BJ (cell line): ENCODE measurements around the gene GNG4. TPM values are rescaled to one million over a fixed set of nuclear protein-coding genes. Genes with fewer than 3 reads are reported as not detected.
"Not testable (repeated sequence)": the region's sequence is repeated elsewhere in the genome, so short reads cannot be mapped to it uniquely, and the experiment has no call there.

Experiments
- CTCF ChIA-PET: fragments of 350-600 bp; formaldehyde crosslinking; extraction: SDS; loops from one replicate; lab custom pipeline; 2021; ENCODE audit warnings: antibody characterized with exemption, inconsistent platforms; lab: Yijun Ruan, JAX
- POLR2A ChIA-PET: fragments of 300-600 bp; sonication (Branson Sonifier 250); formaldehyde crosslinking; extraction: SDS; loops from one replicate; lab custom pipeline; 2021; ENCODE audit warnings: antibody characterized with exemption; lab: Charles Lee
- DNase-seq: peaks from one replicate; pipeline ENCODE4 v3.0.0-alpha.2; 2011; ENCODE audit warnings: low read depth
- H3K27me3 ChIP-seq: 2 replicates; pipeline ENCODE4 v1.6.0; 2011; ENCODE audit warnings: low read length; ENCODE audit not compliant: control insufficient read depth, insufficient read depth
- H3K36me3 ChIP-seq: 2 replicates; pipeline ENCODE4 v1.5.1; 2011; ENCODE audit warnings: low read length; ENCODE audit not compliant: control insufficient read depth, insufficient read depth
- H3K4me3 ChIP-seq: 2 replicates; pipeline ENCODE4 v1.5.1; 2011; ENCODE audit warnings: low read depth, mild to moderate bottlenecking, control low read depth, low read length
- polyA plus RNA-seq: library from polyadenylated mRNA; depleted of rRNA; stranded (reverse); fragments of >200 nt; gene quantifications from 2 replicates; pipeline ENCODE4 v1.2.3, GENCODE V29; 2011
- TF ChIP-seq, protein P1 (sequence below): IDR thresholded peaks from 2 replicates; pipeline ENCODE4 v1.5.1; 2011; ENCODE audit warnings: low read depth, mild to moderate bottlenecking, control low read depth, inconsistent platforms, low read length, moderate library complexity; ENCODE audit not compliant: insufficient read depth

Gene GNG4
- polyA plus RNA-seq, 1 experiment, result 0.09 TPM

DNA sequence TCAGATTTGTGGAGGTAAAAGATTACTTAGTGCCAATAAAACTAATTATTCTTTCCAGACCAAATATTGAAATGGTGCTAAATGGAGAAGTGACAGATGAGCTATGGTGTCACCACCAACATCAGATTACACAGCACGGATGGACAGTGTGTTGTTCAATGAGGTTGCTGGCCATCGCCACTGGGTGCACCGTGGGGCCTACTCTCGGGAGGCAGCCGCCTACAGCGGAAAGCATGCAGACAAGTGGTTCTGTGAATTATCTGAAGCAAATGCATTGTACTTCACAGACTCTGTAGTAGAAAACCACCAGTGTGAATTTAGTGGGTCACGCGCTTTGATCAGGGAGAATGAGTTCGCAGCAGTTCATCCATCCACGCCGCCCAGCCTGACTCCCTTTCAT is 42.3 kb downstream of the GNG4 start:
- ChIA-PET POLR2A (no interaction called here), CTCF (interaction anchor here (0.8 kb wide), 1 partner anchor 9 kb away, joined by 3 read pairs; no protein-coding TSS in a partner anchor)

DNA sequence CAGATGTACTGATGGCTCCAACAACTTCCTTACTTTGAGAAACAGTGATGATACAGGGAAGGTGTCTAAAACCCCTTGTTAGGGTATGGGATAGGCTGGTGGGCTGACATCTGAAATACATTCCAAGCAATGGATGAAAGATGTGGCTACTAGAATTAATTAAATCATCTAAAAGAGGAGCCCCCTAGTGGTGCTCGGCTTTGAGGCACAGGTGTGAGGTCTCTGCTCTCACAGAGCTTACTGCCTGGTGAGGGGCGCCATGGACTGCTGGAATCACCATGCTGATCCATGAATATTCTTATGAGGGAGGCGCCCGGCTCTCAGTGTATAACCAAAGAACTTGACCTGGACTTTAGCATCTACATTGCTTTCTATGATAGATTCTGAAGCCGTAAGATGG is 48.5 kb downstream of the GNG4 start:
- H3K4me3 ChIP-seq, result no peak overlapping the region
- no peak for DNase-seq
- TF ChIP-seq, protein P1, sequence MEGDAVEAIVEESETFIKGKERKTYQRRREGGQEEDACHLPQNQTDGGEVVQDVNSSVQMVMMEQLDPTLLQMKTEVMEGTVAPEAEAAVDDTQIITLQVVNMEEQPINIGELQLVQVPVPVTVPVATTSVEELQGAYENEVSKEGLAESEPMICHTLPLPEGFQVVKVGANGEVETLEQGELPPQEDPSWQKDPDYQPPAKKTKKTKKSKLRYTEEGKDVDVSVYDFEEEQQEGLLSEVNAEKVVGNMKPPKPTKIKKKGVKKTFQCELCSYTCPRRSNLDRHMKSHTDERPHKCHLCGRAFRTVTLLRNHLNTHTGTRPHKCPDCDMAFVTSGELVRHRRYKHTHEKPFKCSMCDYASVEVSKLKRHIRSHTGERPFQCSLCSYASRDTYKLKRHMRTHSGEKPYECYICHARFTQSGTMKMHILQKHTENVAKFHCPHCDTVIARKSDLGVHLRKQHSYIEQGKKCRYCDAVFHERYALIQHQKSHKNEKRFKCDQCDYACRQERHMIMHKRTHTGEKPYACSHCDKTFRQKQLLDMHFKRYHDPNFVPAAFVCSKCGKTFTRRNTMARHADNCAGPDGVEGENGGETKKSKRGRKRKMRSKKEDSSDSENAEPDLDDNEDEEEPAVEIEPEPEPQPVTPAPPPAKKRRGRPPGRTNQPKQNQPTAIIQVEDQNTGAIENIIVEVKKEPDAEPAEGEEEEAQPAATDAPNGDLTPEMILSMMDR, result peak; percentile 46
- H3K36me3 ChIP-seq, result no peaks in the 10 kb centered on the region
- 0 out of 2 replicates have a peak, but pooled peaks cover 2% of the 10 kb centered on the region for H3K27me3 ChIP-seq
- ChIA-PET CTCF (interaction anchor here (0.9 to 3.2 kb wide), 13 partner anchors 8 to 159 kb away, joined by 3 to 15 read pairs (median 4); no protein-coding TSS in a partner anchor), POLR2A (no interaction called here)

More for the DNA sequence above, 42.3 kb downstream of the GNG4 start:
- Histone ChIP-seq H3K4me3 (no peak overlapping the region), H3K36me3 (no peaks in the 10 kb centered on the region), H3K27me3 (peaks cover 2% of the 10 kb centered on the region)
- no peak for DNase-seq
- TF ChIP-seq, protein P1, result no peak

DNA sequence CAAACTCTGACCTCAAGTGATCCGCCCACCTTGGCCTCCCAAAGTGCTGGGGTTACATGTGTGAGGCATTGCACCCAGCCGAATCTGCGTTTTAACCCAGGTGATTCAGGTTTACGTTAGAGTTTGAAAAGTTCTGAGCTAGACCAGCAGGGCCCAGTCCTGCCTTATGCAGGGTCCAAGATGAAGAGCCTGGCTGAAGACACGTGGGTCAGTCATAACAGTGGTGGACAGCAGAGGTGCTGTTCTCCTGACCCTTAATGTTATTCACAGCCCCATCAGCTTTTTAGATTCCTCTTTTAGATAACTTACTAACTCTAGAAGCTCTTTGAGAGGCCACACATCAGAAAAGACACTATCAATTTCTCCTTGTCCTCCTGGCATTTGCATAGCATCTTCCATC is 50.0 kb downstream of the GNG4 start:
- H3K36me3 ChIP-seq, result no peaks in the 10 kb centered on the region
- 0 out of 2 replicates have a peak, but pooled peaks cover 2% of the 10 kb centered on the region for H3K27me3 ChIP-seq
- TF ChIP-seq, protein P1, result no peak
- no peak overlapping the region for H3K4me3 ChIP-seq
- CTCF ChIA-PET, result interaction anchor here (1.1 to 3.4 kb wide), 7 partner anchors 10 to 184 kb away, joined by 3 to 14 read pairs (median 4); no protein-coding TSS in a partner anchor
- DNase-seq, result no peak
- POLR2A ChIA-PET, result no interaction called here

DNA sequence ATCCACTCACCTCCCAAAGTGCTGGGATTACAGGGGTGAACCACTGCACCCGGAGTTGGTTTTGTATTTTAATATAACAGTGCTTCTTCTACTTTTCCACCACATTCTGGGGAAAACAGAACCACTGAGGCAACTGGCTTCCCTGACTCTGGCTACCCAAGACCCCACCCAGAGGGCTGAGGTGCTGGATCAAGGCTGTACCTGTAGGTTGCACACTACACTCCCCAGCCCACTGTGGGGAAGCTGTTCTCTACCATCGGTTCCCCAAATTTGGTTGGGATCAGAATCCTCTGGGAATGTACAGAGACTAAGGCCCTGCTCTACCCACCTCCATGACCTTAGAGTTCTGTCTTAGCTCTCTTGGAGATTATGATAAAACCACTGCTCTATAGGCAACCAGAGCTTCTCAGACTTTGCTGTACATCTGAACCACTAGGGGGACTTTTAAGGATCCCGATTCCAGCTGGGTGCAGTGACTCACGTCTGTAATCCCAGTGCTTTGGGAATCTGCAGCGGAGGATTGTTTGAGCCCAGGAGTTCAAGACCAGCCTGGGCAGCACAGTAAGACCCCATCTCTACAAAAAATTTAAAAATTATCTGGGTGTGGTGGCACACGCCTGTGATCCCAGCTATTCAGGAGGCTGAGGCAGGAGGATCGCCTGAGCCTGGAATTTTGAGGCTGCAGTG is 51.6 kb downstream of the GNG4 start:
- CTCF ChIA-PET, result interaction anchor here (0.6 to 3.4 kb wide), 16 partner anchors 9 to 962 kb away, joined by 3 to 14 read pairs (median 4); no protein-coding TSS in a partner anchor
- DNase-seq, result no peak
- Histone ChIP-seq H3K4me3 (no peak overlapping the region), H3K36me3 (no peaks in the 10 kb centered on the region), H3K27me3 (no peaks in the 10 kb centered on the region)
- TF ChIP-seq, protein P1, result peak; percentile 51
- POLR2A ChIA-PET, result no interaction called here

DNA sequence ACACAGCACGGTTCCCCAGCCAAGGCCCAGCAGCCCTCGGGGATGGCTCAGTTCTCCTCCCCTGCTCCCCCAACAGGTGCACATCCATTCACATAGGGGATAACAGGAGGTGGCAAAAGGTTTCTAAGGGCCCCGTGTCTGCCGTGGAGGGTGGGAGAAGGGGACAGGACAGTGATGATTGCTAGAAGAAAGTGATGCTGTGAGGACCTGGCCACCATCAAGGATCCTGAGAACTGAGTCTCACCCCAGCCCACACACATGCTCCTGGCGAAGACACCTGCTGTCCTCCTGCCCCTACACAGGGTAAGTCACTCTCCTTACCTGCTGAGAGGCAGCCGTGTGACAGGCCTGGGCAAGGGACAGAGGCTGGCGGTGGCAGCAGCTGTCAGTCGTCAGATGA is 54.5 kb downstream of the GNG4 start:
- DNase-seq, result no peak
- POLR2A ChIA-PET, result no interaction called here
- CTCF ChIA-PET, result no interaction called here

DNA sequence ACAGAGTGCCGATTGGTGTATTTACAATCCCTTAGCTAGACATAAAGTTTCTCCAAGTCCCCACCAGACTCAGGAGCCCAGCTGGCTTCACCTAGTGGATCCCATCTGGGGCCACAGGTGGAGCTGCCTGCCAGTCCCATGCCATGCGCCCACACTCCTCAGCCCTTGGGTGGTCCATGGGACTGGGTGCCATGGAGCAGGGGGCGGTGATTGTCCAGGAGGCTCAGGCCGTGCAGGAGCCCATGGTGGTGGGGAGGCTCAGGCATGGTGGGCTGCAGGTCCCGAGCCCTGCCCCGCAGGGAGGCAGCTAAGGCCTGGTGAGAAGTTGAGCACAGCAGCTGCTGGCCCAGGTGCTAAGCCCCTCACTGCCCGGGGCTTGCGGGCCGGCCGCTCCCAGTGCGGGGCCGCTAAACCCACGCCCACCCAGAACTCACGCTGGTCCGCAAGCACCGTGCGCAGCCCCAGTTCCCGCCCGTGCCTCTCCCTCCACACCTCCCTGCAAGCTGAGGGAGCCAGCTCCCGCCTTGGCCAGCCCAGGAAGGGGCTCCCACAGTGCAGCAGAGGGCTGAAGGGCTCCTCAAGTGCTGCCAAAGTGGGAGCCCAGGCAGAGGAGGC is 55.2 kb downstream of the GNG4 start:
- H3K36me3 ChIP-seq, H3K4me3 ChIP-seq, H3K27me3 ChIP-seq, POLR2A ChIA-PET, CTCF ChIA-PET, DNase-seq: not testable (repeated sequence)

More for the DNA sequence above, 54.5 kb downstream of the GNG4 start:
- peaks cover 3% of the 10 kb centered on the region; the same call in 1 of the 2 replicates for H3K27me3 ChIP-seq
- H3K36me3 ChIP-seq, result no peaks in the 10 kb centered on the region
- H3K4me3 ChIP-seq, result no peak overlapping the region
- TF ChIP-seq, protein P1, result no peak
